Hippocampal formation (tissue), 2 donors: ENCODE data around the gene SMIM45.

ENCODE experiments used
- DNase-seq, 2 donors: peaks; one replicate each; lab custom pipeline; 2025; lab: John Stamatoyannopoulos, UW

SMIM45 gene

DNA sequence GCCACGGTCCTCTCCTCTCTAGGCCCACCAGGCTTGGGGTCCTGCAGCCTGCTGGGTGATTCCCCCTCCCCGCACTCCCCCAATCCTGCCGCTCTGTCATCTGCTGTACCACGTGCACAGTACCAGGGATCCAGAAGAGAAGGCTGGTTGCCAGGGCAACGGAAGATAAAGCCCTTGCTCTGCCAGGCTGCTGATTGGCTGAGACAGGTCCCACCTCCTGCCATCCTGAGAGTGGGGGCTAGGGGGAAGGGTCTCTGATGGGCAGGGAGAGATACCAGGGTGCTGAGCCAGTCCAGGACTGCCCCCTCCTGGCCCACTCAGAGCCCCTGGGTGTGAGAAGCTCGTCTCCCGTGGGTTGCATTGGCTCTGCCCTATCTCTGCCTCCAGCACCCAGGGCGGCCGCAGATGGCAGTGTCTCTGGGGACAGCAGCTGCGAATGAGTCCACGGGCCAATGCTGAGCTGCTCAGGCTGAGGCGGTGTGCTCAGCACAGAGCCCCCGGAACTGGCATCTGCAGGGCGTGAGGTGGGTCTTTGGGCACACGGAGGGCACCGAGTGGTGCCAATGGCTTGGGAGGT lies at the start of gene SMIM45:
SMIM45 (plus strand) TSS at position 253 of the 577 bp plus-strand sequence.
- DNase-seq: peak; percentile 76 to 85

DNA sequence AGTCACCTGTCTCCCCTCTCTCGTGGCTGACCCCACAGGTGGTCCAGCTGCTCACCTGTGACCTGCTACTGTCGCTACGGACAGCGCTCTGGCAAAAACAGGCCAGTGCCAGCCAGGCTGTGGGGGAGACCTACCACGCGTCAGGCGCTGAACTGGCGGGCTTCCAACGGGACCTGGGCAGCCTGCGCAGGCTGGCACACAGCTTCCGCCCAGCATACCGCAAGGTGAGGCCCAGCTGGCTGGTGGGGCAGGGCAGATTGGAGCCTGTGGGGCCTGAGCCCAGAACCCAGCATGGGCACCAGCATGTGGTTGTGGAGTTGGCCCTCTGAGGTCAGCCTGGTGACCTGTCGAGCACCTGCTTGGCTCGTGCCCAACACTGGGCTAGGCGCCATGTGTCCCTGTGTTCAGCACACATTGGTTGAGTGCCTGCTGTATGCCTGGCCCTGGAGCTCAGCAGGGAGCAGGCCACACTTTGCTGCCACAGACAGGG lies 49.0 kb upstream of the SMIM45 start:
- no peak for DNase-seq

DNA sequence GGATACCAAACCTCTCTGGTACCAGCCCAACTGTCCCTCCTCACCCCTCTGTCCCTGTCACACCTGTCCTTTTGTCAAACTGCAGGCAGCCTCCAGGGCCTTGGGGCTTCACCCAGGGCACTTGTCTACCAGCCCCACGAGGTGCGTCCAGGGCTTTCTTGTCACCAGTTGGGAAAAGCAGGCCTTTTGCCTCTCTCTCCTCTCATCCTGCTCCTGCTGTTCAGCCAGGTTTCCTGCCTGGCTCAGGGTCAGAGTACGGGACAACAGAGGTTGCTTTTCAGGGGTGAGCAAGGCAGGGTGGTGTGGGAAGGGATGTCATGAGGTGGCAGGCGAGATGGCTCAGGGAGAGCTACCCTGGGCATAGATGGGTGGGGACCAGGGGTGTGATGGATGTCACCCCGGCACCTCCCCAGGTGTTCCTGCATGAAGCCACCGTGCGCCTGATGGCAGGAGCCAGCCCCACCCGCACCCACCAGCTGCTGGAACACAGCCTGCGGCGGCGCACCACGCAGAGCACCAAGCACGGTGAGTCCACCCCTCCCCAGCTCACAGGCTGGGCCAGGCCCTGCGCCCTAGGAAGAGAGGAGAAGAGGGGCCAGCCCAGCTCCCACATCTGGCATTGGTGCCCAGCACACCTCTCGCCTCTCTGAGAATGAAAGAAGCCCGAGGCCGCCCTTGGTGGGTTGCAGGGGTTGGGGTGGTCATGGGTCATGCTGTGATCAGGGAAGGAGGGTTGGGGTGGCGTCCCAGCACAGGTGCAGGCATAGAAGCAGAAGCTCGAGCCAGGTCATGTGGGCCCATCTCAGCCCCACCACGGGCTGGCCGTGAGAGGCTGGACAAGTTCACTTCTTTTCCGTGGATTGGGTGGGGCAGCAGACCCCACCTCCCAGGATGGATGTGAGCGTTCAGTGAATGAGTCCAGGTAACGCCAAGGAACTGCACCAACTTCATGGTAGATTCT lies 47.2 kb upstream of the SMIM45 start:
- DNase-seq: no peak

DNA sequence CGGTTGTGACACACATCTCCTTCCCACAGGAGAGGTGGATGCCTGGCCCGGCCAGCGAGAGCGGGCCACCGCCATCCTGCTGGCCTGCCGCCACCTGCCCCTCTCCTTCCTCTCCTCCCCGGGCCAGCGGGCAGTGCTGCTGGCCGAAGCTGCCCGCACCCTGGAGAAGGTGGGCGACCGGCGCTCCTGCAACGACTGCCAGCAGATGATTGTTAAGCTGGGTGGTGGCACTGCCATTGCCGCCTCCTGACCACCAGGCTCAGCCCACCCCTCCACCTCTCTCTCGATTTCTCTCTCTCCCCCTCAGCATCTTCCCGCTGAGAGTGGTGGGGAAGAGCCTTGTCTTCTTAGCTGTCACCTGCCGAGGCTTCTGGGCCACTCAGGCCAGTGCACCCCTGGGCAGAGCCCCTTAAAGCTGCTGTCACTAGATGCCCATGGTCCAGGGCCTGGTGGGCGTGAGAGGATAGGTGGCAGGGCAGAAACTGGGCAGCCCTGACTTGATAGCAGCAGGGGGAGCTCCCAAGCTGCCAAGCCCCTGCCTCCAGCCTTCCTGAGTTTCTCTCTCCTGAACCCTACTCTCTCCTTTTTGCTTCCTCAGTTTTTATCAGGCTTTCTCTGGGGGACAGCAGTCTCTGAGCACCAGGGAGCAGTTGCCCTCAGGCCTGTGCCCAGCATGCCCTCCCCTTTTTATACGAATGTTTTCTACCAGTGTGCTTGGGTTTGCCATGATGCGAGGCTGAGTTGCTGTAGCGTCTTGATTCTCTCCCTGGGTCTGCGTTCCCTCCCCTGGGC lies 46.3 kb upstream of the SMIM45 start:
- DNase-seq: no peak

DNA sequence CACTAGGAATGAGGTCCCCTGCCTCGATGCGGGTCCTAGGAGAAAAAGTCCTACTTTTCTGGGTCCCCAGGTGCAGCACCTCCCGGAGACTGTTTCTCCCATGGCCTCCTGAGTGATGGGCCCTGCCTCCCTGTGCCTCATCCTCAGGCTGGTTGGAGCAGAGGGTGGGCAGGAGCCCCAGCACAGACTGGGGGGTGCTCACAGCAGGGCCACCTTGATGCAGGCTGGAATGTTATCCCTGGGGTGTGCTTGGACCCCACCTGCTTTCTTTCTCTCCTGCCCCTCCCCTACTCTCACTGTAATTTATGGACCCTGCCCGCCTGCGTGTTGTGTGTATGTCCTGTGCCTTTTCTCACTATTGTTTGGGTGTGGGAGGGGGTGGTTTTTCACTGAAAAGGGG lies 45.1 kb upstream of the SMIM45 start:
- no peak for DNase-seq

DNA sequence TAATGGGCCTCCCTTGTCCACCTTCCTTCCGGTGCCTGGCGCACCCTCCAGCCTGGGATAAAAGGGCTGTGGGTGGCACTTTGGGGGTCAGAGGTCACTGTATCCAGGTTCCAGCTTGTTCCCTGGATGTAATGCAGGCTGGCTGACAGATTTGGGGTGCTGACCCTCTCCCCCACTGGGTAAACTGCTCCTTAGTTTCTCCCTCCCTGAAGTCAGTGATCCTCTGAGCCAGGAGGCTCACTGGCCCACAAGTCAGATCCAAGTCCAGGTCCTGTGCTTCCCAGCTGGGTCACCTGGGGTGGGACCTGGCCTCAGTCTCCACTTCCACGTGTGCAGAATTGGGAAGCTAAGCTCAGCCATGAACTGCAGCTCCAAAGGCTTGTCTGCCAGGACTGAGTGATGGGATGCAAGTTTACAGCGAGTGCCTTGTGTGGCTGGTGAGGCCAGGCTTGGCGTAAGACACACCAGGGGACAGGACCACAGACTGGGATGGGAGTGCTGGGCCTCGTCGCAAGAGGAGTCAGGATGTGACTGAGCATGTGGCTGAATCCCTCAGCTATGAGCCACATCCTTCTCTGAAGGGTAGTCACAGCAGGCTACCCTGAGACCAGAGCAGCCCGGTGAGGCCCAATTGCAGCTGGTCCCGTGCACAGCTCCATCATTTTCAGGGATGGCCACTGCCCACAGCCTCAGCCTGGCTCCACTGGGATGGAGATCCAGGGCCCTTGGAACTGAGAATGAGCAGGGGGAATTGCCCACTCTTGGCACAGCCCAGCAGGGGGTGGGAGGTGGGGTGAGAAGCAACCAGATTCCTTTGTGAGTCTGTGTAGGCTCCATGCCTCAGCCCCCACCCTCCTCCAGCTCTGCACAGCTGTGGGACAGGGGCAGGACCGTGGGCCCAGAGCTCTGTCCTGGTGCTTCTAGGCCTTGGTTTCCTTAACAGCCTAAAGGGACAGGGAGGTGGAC lies 44.2 kb upstream of the SMIM45 start:
- no peak for DNase-seq

DNA sequence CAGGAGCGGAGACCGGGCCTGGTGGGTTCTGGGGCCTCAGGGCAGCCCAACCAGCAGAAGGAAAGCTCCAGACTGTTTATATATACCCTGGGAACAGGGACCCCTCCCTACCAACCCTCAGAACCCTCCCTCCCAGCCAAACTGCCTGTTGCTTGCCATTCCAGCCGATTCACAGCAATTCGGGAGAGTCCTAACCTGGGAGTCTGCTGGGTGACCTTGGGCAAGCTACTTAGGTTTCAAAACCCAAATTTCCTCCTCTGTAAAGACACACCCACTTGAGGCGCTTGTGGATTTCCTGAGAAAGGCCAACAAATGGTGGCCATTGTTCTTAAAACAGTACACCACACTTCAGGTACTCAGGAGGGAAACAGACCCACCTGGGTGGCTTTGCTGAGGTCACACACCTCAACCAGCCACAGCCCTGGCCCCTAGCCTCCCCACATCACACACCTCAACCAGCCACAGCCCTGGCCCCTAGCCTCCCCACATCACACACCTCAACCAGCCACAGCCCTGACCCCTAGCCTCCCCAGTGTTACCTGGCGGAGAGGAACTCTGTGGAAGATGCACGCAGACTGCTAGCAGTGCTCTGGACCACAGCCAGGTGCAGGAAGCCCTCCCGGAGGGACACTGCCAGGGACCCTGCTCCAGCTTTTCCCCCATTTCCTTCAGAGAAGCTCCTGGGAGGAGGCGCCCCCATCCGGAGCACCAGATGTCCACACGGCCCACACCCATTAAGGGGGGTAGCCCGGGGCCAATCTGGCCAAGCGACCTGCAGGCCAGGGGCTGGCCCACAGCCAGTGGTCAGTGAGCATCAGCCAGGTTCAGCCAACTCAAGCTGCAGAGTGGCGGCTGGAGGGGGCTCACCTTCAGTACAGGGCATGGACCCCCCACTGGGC lies 43.3 kb upstream of the SMIM45 start:
- no peak for DNase-seq

DNA sequence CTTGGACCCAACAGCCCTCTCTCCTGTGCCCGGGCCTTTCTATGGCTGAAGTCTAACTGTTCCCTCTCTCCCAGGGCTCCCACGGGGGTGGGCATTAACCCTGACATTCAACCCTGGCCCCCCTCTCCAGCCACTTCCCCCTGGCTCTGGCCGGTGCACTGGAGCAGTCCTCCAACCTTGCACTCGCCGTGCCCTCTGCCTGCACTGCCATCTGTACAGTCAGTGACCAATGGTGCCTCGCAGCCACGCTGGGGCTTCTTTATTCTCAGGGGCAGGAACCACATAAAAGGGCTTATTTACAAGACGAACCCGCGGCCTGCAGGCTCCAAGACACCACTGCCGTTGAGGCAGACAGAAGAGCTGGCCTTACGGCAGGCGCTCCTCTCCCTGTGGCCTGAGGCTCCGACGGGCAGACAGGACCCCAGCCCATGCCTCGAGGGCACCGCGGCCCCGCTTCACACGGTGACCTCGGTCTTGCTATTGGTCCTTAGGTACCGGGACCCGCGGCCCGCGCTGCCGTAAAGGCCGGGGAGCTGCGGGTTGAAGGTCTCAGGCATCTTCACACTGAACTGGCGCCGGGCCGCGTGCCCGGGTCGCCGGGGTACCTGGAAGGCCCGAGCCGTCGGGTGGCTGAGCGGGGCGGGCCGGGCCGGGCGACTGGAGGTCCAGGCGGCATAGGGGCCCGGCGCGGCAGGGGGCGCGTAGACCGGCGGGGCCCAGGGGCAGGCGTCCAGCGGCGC lies 42.5 kb upstream of the SMIM45 start:
- no peak for DNase-seq

DNA sequence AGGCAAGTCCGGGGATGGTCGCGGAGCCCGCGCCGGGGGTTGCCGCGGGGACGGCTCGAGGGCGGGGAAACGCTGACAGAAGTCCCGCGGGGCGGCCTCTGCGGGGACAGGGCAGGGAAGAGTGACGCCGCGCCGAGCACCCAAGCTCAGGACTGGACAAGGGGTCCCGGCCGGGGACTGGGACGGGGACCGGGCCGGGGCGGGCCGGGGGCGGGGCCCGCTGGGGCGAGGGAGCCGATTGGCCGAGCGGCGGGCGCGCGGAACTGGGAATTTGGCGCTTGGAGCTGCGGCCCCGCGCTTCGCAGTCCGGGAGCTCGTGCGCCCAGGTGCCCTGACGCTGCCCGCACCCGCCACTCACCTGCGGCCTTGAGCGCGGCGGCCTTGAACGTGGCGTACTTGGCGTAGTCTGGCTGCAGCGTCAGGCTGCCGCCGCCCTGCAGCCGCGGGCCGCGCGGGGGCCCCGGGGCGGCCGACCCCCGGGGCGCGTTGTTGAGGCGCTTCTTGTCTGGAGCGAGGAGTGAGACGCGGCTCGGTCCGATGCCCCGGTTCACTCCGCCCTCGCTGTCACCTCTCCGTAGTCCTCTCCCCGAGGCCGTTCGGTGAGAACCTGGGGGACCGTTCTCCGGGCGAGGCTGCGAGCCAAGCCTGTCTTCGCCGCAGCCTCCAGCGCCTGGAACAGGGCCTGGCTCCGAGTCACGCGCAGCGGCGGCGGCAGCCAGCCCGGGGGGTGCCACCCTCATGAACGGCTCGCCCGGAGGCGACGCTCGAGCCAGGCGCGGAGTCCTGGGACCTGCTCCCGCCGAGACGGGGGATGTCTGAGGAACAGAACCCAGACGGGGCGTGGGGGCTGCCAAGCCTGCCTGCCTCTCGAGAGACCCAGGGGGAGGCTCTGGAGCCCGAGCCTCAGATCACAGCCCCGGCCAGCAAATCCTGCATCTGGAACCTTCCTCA lies 41.6 kb upstream of the SMIM45 start:
- DNase-seq: peak in 1 of 2 donors; percentile 56

DNA sequence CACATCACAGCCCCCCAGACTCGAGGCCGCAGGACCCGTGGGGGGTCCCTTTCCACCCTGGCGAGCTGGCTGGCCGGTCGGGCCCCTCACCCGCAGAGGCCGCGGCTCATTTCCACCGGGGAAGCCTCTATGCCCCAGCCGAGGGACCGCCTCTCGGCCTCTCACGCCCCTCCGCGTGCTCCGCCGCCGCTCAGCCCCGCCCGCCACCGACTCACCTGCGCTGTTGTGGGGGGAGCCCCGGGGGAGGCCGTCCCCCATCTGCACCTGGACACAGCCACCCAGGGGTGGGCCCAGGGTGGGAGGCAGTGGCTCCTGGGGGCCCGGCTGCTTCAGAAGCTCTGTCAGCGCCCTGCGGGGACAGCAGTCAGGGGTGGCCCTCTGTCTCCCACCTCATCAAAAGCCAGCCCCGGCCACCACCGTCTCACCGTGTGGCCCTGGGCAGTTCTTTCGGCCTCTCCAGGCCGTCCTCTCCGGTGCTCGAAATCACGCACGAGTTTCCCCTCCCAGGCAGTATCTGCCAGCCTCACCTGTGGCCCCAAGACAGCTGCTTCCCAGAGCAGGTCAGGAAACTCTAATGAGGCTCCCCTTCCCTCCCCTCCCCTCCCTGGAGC lies 40.8 kb upstream of the SMIM45 start:
- DNase-seq: no peak

DNA sequence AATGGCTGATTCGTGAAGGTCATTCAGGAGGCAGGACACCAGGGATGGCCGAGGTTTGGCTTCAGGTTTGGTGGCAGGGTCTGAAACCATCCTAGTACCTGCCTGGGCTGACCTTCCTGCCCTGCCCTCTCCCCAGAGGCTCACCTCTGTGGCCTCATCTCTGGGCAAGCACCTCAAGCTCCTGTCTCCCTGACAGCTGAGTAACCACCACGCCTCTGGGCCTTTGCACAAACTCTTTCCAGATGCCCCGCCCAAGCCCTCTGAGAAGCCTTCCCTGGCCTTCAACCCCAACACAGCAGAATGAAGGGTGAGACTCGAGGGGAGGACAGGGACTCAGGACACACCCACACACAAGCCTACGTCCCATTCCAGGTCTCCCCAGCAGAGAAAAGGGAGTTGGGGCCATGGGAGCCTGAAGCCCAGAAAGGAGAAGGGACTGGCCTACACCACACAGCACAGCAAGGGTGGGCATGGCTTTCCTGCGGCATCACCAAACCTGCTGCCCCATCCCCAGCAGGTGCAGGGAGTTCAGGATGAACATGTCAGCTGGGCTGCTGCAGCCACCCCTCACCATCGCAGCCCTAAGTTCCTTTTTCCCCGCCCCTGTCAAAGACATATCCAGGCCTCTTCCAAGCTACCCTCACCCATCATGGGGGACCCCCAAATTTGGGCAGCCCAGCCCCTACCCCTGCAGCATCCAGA lies 39.5 kb upstream of the SMIM45 start:
- DNase-seq: no peak

DNA sequence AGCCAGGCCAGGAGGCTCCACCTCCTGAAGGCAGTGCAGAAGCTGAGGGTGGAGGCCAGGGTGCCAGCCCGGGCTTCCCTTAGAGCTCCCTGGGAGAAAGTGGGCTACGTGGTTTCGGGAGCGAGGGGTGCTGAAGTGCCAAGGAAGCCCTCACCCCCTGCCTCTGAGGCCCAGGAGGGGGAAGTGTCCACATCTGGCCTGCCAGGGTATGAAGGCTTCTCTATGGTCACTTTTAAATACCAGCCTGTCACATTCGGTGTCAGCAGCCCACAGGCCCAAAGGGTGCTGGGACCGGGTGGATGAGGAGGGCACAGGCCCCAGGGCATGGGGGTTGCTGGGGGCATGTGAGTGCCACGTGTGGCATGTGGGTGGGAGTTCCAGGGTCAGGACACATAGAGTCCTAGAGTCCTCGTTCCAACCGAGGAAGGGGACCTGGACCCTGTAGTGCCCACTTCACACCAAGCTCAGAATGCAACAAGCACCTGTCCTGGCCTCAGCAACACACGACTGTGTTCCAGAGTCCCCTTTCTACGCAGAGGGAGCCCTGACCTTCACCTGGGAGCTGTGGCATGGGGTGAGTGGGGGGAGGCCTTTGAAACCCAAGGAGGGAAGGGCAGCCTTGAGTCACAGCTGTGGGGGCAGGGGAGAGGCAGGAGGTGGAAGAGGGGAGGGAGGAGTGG lies 38.8 kb upstream of the SMIM45 start:
- no peak for DNase-seq

DNA sequence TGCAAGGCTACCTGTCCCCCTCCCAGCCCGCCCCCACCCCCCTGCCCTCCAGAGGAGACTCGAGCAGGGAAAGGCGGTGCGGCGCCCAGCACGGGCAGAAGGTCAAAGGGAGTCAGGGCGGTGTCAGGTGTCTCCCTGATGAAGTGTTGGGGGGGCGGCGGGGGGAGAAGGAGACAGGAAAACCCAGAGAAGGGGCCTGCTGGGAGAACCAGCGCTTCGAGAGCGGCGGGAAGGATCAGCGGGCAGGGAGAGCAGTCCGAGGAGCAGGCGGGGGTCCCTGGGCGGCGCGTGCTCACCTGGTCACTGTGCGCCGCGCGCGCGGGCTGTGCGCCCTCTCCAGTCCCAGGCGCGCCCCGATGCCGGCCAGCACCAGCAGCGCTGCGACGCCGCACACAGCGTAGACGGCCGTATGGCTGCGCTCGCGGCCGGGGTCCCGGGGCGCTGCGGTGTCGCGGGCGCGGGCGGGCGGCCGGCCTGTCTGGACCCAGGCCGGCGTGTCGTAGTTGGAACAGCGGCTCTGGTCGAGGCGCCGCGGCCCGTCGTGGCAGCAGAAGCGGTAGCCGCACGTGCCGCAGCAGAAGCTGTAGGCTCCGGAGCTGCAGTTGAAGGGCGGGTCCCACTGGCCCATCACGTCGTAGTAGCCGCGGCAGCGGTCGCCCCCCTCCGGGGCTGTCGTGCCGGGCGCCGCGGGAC lies 38.0 kb upstream of the SMIM45 start:
- no peak for DNase-seq

DNA sequence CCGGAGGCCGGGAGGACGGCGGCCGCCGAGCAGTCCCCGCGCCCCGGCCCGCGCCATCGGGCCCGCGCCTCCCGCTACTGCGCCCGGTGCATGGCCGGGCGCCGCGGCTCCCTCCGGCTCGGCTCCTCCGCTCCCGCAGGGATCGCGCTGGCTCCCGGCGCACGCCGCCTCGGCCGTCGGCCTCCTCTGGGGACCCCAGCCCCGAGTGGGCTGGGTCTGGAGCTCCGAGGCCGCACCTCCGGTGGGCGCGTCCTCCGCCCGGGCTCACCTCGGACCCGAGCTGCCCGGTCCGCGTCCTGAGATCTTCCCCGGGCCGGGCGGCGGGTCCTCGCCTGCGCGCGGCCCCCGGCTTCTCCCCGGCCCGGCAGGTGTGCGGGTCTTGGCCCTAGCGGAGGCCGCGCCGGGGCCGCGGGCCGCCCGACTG lies 37.3 kb upstream of the SMIM45 start:
- DNase-seq: no peak

DNA sequence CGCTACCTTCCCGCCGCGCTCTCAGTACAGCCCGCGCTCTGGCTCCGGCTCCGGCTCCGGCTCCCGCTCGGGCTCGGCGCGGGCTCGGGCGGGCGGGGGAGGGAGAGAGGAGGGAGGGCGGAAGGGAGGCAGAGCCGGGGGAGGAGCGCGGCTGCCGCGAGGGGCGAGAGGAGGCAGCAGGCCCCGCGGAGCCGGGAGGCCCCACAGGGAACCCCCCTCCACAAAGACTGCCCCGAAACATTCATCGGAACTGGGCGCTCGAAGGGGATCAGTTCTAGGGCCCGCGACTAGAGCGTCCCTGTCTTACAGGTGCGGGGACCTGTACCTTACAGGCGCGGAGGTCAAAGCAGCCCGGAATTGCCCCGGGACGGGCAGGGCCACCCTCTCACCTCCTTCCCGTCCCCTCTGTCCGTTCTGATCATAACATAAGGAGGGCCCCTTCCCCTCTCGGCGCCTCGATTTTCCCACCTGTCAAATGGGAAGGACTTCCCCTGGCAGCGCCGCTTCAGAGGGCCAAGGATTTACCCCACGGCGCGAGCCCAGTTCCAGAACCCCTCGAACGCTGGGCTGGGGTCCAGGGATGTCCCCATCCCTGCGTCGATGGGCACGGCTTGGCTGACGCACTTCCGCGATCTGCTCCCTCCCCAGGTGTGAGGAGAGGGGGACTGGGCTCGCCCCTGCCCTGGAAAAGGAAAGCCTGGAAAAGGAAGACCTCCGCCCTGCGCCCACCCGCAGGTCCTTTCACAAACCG lies 36.7 kb upstream of the SMIM45 start, which contains the start of gene SHISA8:
SHISA8 (minus strand) TSS at position 40 of the 751 bp plus-strand sequence. CDS start 407 bp downstream, outside the sequence.
- DNase-seq: peak in 1 of 2 donors; percentile 4
